IMR-90 (cell line): ENCODE results near the gene GCNT2. TPM values are rescaled to one million over a fixed set of nuclear protein-coding genes. Genes with fewer than 3 reads are reported as not detected.
"Not testable (repeated sequence)": the region's sequence is repeated elsewhere in the genome, so short reads cannot be mapped to it uniquely, and the experiment has no call there.

ENCODE experiments used
- ATAC-seq: fragments of 200-7000 bp; cut with Tn5 transposase; 2 replicates; pipeline ENCODE4 v1.9.1; 2020; ENCODE audit warnings: low read depth, mild to moderate bottlenecking, moderate library complexity
- BruUV-seq: library from RNA; stranded (reverse); fragments of 400-500 nt; replicated peaks from 2 replicates; lab custom pipeline; 2021; lab: Mats Ljungman, UMichigan
- CTCF ChIA-PET: fragments of 300-600 bp; formaldehyde crosslinking; extraction: SDS; loops from one replicate; lab custom pipeline; 2021; ENCODE audit warnings: antibody characterized with exemption; lab: Yijun Ruan, JAX
- POLR2A ChIA-PET: fragments of 300-600 bp; sonication (Branson Sonifier 250); formaldehyde crosslinking; loops from one replicate; lab custom pipeline; 2022; ENCODE audit warnings: antibody characterized with exemption; ENCODE audit not compliant: unreplicated experiment; lab: Charles Lee
- DNase-seq: peaks from one replicate; pipeline ENCODE4 v3.0.0; 2013
- H2AFZ ChIP-seq: replicated peaks from 2 replicates; pipeline ENCODE3; 2013; ENCODE audit warnings: low read length, mild to moderate bottlenecking; ENCODE audit not compliant: poor library complexity
- H2AK5ac ChIP-seq: 2 replicates; pipeline ENCODE4 v1.6.1; 2013; ENCODE audit warnings: low read depth, low read length, inconsistent platforms
- H2AK9ac ChIP-seq: replicated peaks from 2 replicates; pipeline ENCODE3; 2013; ENCODE audit warnings: mild to moderate bottlenecking, low read depth, low read length, moderate library complexity; ENCODE audit not compliant: poor library complexity
- H2BK120ac ChIP-seq: 2 replicates; pipeline ENCODE4 v1.6.1; 2013; ENCODE audit warnings: low read depth, low read length, inconsistent platforms
- H2BK15ac ChIP-seq: 3 replicates; pipeline ENCODE4 v1.6.1; 2013; ENCODE audit warnings: low read depth, low read length, inconsistent platforms
- H2BK20ac ChIP-seq: 2 replicates; pipeline ENCODE4 v1.6.1; 2013; ENCODE audit warnings: low read depth, mild to moderate bottlenecking, inconsistent platforms, low read length, moderate library complexity
- H2BK5ac ChIP-seq: 2 replicates; pipeline ENCODE4 v1.6.1; 2013; ENCODE audit warnings: mild to moderate bottlenecking, low read depth, low read length, inconsistent platforms; ENCODE audit not compliant: poor library complexity, severe bottlenecking
- H3K14ac ChIP-seq: replicated peaks from 2 replicates; pipeline ENCODE4 v1.6.1; 2013; ENCODE audit warnings: low read depth, low read length, inconsistent platforms
- H3K18ac ChIP-seq: 2 replicates; pipeline ENCODE4 v1.6.1; 2013; ENCODE audit warnings: low read depth, low read length, control low read depth
- H3K23ac ChIP-seq: 2 replicates; pipeline ENCODE4 v1.6.1; 2013; ENCODE audit warnings: low read depth, low read length, inconsistent platforms
- H3K27ac ChIP-seq: 2 replicates; pipeline ENCODE4 v1.5.1; 2013; ENCODE audit warnings: mild to moderate bottlenecking, control low read depth, low read length; ENCODE audit not compliant: insufficient read depth
- H3K27me3 ChIP-seq: 2 replicates; pipeline ENCODE4 v1.6.1; 2013; ENCODE audit warnings: low read length; ENCODE audit not compliant: control insufficient read depth, insufficient read depth
- H3K36me3 ChIP-seq: 2 replicates; pipeline ENCODE4 v1.6.1; 2013; ENCODE audit warnings: low read length, mixed read lengths; ENCODE audit not compliant: control insufficient read depth, insufficient read depth
- H3K4ac ChIP-seq: 2 replicates; pipeline ENCODE4 v1.6.1; 2013; ENCODE audit warnings: low read depth, low read length, inconsistent platforms
- H3K4me1 ChIP-seq: 2 replicates; pipeline ENCODE4 v1.6.1; 2013; ENCODE audit warnings: low read length, mixed read lengths; ENCODE audit not compliant: control insufficient read depth, insufficient read depth
- H3K4me2 ChIP-seq: 2 replicates; pipeline ENCODE4 v1.6.1; 2013; ENCODE audit warnings: low read depth, mild to moderate bottlenecking, control low read depth, low read length, moderate library complexity
- H3K4me3 ChIP-seq: 2 replicates; pipeline ENCODE4 v1.5.1; 2013; ENCODE audit warnings: low read depth, mild to moderate bottlenecking, control low read depth, low read length, moderate library complexity; ENCODE audit not compliant: insufficient read depth
- H3K56ac ChIP-seq: 2 replicates; pipeline ENCODE4 v1.6.1; 2013; ENCODE audit warnings: low read length, inconsistent platforms; ENCODE audit not compliant: insufficient read depth; ENCODE audit errors: extremely low read depth
- H3K79me1 ChIP-seq, 2 experiments: 2 replicates each; pipeline ENCODE4 v1.6.1; 2013; ENCODE audit warnings: low read length in 2 of 2, inconsistent platforms in 1 of 2, low read depth in 1 of 2
- H3K9ac ChIP-seq: 2 replicates; pipeline ENCODE4 v1.6.1; 2013; ENCODE audit warnings: low read depth, low read length, control low read depth
- H3K9me1 ChIP-seq: 2 replicates; pipeline ENCODE4 v1.6.1; 2013; ENCODE audit warnings: low read length, inconsistent platforms; ENCODE audit not compliant: insufficient read depth
- H3K9me3 ChIP-seq: 2 replicates; pipeline ENCODE4 v1.6.1; 2013; ENCODE audit warnings: low read length; ENCODE audit not compliant: control insufficient read depth, insufficient read depth
- H4K20me1 ChIP-seq: 2 replicates; pipeline ENCODE4 v1.6.1; 2013; ENCODE audit warnings: low read length, inconsistent platforms; ENCODE audit not compliant: insufficient read depth
- H4K5ac ChIP-seq: 2 replicates; pipeline ENCODE4 v1.6.1; 2013; ENCODE audit warnings: mild to moderate bottlenecking, low read depth, low read length, control low read depth
- H4K8ac ChIP-seq, 2 experiments: 2 replicates each; pipeline ENCODE4 v1.6.1; 2013; ENCODE audit warnings: low read depth in 2 of 2, low read length in 2 of 2, control low read depth in 1 of 2, inconsistent platforms in 1 of 2
- H4K91ac ChIP-seq: 2 replicates; pipeline ENCODE4 v1.6.1; 2013; ENCODE audit warnings: low read depth, low read length, inconsistent platforms; ENCODE audit not compliant: insufficient read depth
- BHLHE40 ChIP-seq: fragments of 150-350 bp; IDR thresholded peaks from 2 replicates; pipeline ENCODE4 v1.6.1; 2016; ENCODE audit warnings: mild to moderate bottlenecking, low read depth, low read length
- CEBPB ChIP-seq: IDR thresholded peaks from 2 replicates; pipeline ENCODE4 v1.6.1; 2012; ENCODE audit warnings: low read depth, low read length, improper control_type of control experiment
- MAFK ChIP-seq: IDR thresholded peaks from 2 replicates; pipeline ENCODE4 v1.6.1; 2012; ENCODE audit warnings: low read depth, low read length, improper control_type of control experiment
- MXI1 ChIP-seq: IDR thresholded peaks from 2 replicates; pipeline ENCODE4 v1.6.1; 2012; ENCODE audit warnings: low read depth, mild to moderate bottlenecking, low read length, moderate library complexity, borderline replicate concordance
- NFE2L2 ChIP-seq: fragments of 150-350 bp; IDR thresholded peaks from 2 replicates; pipeline ENCODE4 v1.6.1; 2016; ENCODE audit warnings: low read depth, mild to moderate bottlenecking, low read length
- POLR2A ChIP-seq: IDR thresholded peaks from 2 replicates; pipeline ENCODE4 v1.6.1; 2012; ENCODE audit warnings: mild to moderate bottlenecking, low read depth, low read length
- RCOR1 ChIP-seq: IDR thresholded peaks from 2 replicates; pipeline ENCODE4 v1.6.1; 2012; ENCODE audit warnings: mild to moderate bottlenecking, low read length, improper control_type of control experiment; ENCODE audit not compliant: insufficient replicate concordance
- SMC3 ChIP-seq: fragments of 150-350 bp; IDR thresholded peaks from 2 replicates; pipeline ENCODE4 v1.6.1; 2016; ENCODE audit warnings: low read depth, mild to moderate bottlenecking, antibody characterized with exemption, low read length, moderate library complexity
- USF2 ChIP-seq: fragments of 150-350 bp; IDR thresholded peaks from 2 replicates; pipeline ENCODE4 v1.6.1; 2017; ENCODE audit warnings: mild to moderate bottlenecking, antibody characterized with exemption, low read length, low read depth
- WGBS, 2 experiments: methylation state at CpG; one replicate each; pipeline versions ENCODE4 v1.1.5 to v1.1.7; 2013; ENCODE audit warnings: missing lambda C conversion rate in 2 of 2; ENCODE audit not compliant: insufficient read length in 1 of 2; ENCODE audit errors: extremely low coverage in 2 of 2; 5-methylcytosine and 5-hydroxymethylcytosine counted together
- dilution Hi-C: fragments of 300-500 bp; cut with HindIII; formaldehyde crosslinking; loops from one replicate; pipeline ENCODE4 v1.14.3; 2018; ENCODE audit warnings: low sequenced_read_pairs; ENCODE audit not compliant: unreplicated experiment
- in situ Hi-C: fragments of 300-500 bp; cut with MboI; formaldehyde crosslinking; loops from 3 replicates; pipeline ENCODE4 v1.14.3; 2019; ENCODE audit warnings: low sequenced_read_pairs, inconsistent platforms, mixed read lengths
- intact Hi-C: fragments of 100-400 bp; cut with micrococcal nuclease; formaldehyde crosslinking; loops from 2 replicates; pipeline ENCODE4 v1.10.0; 2022
- polyA plus RNA-seq, 3 experiments: library from polyadenylated mRNA; depleted of rRNA; stranded (reverse); fragments of >200 nt; gene quantifications; 2 replicates each; pipeline ENCODE4 v1.2.3, GENCODE V29; 2012; ENCODE audit warnings: low replicate concordance in 1 of 3
- total RNA-seq: library from RNA; depleted of rRNA; stranded (reverse); fragments of >200 nt; gene quantifications from 2 replicates; pipeline ENCODE4 v1.2.3, GENCODE V29; 2012

The GCNT2 gene
- total and polyA plus RNA-seq, 2 of the 4 experiments (the other 2 are of a cell fraction), result 0.34 to 0.90 TPM

DNA sequence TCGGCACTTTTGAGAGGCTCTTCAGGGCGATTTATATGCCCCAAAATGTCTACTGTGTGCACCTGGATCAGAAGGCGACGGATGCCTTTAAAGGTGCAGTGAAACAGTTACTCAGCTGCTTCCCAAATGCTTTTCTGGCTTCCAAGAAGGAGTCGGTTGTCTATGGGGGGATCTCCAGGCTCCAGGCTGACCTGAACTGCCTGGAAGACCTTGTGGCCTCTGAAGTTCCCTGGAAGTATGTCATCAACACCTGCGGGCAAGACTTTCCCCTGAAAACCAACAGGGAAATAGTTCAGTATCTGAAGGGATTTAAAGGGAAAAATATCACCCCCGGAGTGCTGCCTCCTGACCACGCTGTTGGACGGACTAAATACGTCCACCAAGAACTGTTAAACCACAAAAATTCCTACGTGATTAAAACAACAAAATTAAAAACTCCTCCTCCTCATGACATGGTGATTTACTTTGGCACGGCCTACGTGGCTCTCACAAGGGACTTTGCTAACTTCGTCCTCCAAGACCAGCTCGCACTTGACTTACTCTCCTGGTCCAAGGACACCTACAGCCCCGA is 8.2 kb downstream of the GCNT2 start:
- H3K18ac ChIP-seq, result no peak overlapping the region
- no peaks in the 10 kb centered on the region for H3K9me1 ChIP-seq
- peaks cover 3% of the 10 kb centered on the region; the same call in 1 of the 2 replicates for H3K9me3 ChIP-seq
- H3K79me1 ChIP-seq, result no peaks in the 10 kb centered on the region
- POLR2A ChIA-PET, result no interaction called here
- no peak overlapping the region for H4K5ac ChIP-seq
- H3K4me2 ChIP-seq, result no peak overlapping the region
- no peaks in the 10 kb centered on the region for H3K36me3 ChIP-seq
- no peaks in the 10 kb centered on the region for H3K4me1 ChIP-seq
- no peak overlapping the region for H2BK15ac ChIP-seq
- no peak overlapping the region for H2BK120ac ChIP-seq
- BruUV-seq, result no TSS peak
- no peak overlapping the region for H2BK5ac ChIP-seq
- no peak overlapping the region for H3K14ac ChIP-seq
- intact Hi-C loops, result no loop called here
- H4K8ac ChIP-seq, result no peak overlapping the region
- no peak overlapping the region for H2AK9ac ChIP-seq
- no peak overlapping the region for H2AFZ ChIP-seq
- no peak overlapping the region for H3K23ac ChIP-seq
- H4K91ac ChIP-seq, result no peak overlapping the region
- DNase-seq (no peak), ATAC-seq (no peak)
- H3K56ac ChIP-seq, result no peak overlapping the region
- H3K27ac ChIP-seq, result no peak overlapping the region
- H2BK20ac ChIP-seq, result no peak overlapping the region
- dilution Hi-C loops, result no loop called here
- H4K20me1 ChIP-seq, result no peaks in the 10 kb centered on the region
- H3K27me3 ChIP-seq, result no peaks in the 10 kb centered on the region
- no peak overlapping the region for H3K4ac ChIP-seq
- CTCF ChIA-PET, result no interaction called here
- no peak for TF ChIP-seq BHLHE40
- no peak for TF ChIP-seq MAFK
- no peak for TF ChIP-seq SMC3
- no peak for TF ChIP-seq CEBPB
- no peak for TF ChIP-seq POLR2A
- no peak for TF ChIP-seq RCOR1
- TF ChIP-seq NFE2L2, result no peak
- no peak for TF ChIP-seq MXI1
- no peak for TF ChIP-seq USF2
- in situ Hi-C loops, result no loop called here
- no peak overlapping the region for H3K4me3 ChIP-seq
- 79% methylated on average over 5 of the region's 16 CpGs; no CpG with 5 or more reads in 1 of the 2 experiments for WGBS, 2 experiments
- no peak overlapping the region for H3K9ac ChIP-seq
- H2AK5ac ChIP-seq, result no peak overlapping the region

GRCh38 chr6:10529828-10530374 is 8.8 kb downstream of the GCNT2 start:
- H3K23ac ChIP-seq, H2AK9ac ChIP-seq, H3K4me3 ChIP-seq, H3K27ac ChIP-seq, ATAC-seq, H3K4ac ChIP-seq, CTCF ChIA-PET, H3K36me3 ChIP-seq, H3K56ac ChIP-seq, H3K9me1 ChIP-seq, H3K9ac ChIP-seq, dilution Hi-C loops, H4K20me1 ChIP-seq, intact Hi-C loops, H3K27me3 ChIP-seq, H4K8ac ChIP-seq, H4K5ac ChIP-seq, H3K4me2 ChIP-seq, H2BK120ac ChIP-seq, in situ Hi-C loops, H3K79me1 ChIP-seq, DNase-seq, H2AFZ ChIP-seq, H2BK5ac ChIP-seq, H2AK5ac ChIP-seq, H3K14ac ChIP-seq, BruUV-seq, H2BK15ac ChIP-seq, H3K4me1 ChIP-seq, H3K18ac ChIP-seq, H2BK20ac ChIP-seq, H3K9me3 ChIP-seq, H4K91ac ChIP-seq: not testable (repeated sequence)
- POLR2A ChIA-PET, result interaction anchor here (0.6 kb wide), 1 partner anchor 15 kb away, joined by 3 read pairs; no protein-coding TSS in a partner anchor
- 66% methylated on average over 4 of the region's 13 CpGs; no CpG with 5 or more reads in 1 of the 2 experiments for WGBS, 2 experiments
